ENCODE measurements around the gene RBM34. TPM values are rescaled to one million over a fixed set of nuclear protein-coding genes. Genes with fewer than 3 reads are reported as not detected.
A peak's percentile ranks its signal among the peaks of the same experiment; 100 is the strongest.
"Not testable (repeated sequence)": the region's sequence is repeated elsewhere in the genome, so short reads cannot be mapped to it uniquely, and the experiment has no call there.

RBM34 gene
- total RNA-seq, 1 donor from 2014 or later, result 26.1 TPM

- no peak for DNase-seq (ENCODE audit: low spot score)
- no peak for ATAC-seq
These were observed 47.7 kb downstream of the RBM34 start for GRCh38 chr1:235113183-235113917.

DNA sequence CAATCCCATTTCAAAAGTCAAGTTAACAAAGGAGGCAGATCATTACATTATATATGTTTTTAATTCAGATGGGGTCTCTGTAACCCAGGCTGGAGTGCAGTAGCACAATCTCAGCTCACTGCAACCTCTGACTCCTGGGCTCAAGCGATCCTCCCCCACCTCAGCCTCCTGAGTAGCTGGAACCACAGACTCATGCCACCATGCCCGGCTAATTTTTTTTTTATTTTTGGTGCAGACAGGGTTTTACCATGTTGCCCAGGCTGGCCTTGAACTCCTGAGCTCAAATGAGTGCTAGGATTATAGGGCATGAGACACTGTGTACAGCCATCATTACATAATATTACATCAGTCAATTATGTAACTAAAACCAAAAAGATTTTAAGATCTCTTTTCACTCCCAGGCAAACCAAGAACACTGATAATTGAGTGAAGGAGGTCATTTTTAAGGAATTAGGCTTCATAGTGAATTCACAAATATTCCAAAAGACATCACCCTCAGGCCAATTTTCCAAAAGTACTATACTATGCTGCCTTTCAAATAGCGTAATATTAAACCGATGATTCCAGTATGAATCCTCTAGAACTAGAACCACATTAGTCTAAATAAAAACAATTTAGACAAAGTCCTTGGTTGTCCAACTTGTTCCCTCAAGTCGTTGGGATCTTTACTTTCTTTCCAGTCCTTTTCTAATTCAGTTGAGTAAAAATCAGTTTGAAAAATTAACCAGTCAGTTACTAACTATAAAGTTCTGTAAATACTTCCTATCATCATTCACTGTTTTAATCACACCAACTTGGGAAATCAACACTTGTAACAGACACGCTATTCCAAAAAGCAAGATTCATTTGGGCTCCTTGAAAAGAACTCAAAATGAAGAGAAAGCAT, 48.5 kb downstream of the RBM34 start:
- DNase-seq (ENCODE audit: low spot score), result no peak
- peak; percentile 39 for ATAC-seq

GRCh38 chr1:235111107-235111506, 49.9 kb downstream of the RBM34 start:
- no peak for DNase-seq (ENCODE audit: low spot score)
- no peak for ATAC-seq

DNA sequence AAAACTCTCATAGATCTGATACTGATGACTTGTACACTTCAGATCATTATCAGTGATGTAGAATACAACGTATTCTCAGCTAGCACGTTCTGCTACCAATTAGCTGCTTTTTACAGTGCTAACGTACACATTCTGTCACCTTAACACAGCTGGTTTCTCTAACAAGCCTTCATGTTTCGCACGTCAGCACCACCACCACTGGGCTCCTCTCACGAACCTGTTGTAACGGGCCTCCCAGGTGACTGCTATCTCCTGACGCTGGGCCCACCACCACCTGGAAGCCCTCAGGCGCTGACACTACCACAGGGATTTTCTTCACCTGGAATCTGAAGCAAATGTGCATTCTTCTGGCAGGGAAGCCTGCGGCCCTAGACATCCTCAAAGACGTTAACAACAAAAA, 52.2 kb downstream of the RBM34 start:
- no peak for ATAC-seq

GRCh38 chr1:235108185-235108593, 52.9 kb downstream of the RBM34 start:
- DNase-seq (ENCODE audit: low spot score) (no peak), ATAC-seq (no peak)

More for the DNA sequence above, 52.2 kb downstream of the RBM34 start:
- no peak for DNase-seq (ENCODE audit: low spot score)

DNA sequence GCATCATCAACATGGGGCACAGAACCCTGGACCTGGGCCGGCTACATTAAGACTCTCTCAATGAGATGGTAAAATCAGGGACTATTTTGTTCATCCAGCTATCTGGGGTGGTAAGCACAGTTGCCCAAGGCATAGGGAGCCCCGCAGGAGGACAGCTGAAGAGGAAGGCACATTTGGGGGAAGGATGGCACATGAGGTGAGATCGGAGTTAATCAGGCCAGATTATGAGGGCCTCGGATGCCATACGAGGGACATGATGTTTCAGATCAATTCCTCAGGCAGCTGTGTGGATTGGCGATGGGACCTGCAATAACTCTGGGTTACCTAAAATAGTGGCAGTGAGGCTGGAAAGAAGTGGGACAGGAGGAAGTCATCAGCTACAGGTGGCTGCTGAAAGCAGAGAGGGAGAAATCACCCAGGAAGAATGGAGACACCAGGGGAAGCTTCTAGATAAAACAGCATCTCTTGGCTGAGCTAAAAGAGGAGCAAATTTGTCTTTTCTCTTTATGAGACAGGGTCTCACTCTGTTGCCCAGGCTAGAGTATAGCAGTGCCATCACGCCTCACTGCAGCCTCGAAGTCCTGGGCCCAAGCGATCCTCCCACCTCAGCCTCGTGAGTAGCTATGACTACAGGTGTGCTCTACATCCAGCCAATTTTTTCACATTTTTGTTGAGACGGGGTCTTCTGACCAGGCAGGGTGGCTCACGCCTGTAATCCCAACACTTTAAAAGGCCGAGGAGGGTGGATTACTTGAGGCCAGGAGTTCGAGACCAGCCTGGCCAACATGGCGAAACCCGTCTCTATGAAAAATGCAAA, 53.5 kb downstream of the RBM34 start:
- DNase-seq (ENCODE audit: low spot score) (no peak), ATAC-seq (no peak)

GRCh38 chr1:235106457-235106856, 54.6 kb downstream of the RBM34 start:
- DNase-seq (ENCODE audit: low spot score) (no peak), ATAC-seq (no peak)

DNA sequence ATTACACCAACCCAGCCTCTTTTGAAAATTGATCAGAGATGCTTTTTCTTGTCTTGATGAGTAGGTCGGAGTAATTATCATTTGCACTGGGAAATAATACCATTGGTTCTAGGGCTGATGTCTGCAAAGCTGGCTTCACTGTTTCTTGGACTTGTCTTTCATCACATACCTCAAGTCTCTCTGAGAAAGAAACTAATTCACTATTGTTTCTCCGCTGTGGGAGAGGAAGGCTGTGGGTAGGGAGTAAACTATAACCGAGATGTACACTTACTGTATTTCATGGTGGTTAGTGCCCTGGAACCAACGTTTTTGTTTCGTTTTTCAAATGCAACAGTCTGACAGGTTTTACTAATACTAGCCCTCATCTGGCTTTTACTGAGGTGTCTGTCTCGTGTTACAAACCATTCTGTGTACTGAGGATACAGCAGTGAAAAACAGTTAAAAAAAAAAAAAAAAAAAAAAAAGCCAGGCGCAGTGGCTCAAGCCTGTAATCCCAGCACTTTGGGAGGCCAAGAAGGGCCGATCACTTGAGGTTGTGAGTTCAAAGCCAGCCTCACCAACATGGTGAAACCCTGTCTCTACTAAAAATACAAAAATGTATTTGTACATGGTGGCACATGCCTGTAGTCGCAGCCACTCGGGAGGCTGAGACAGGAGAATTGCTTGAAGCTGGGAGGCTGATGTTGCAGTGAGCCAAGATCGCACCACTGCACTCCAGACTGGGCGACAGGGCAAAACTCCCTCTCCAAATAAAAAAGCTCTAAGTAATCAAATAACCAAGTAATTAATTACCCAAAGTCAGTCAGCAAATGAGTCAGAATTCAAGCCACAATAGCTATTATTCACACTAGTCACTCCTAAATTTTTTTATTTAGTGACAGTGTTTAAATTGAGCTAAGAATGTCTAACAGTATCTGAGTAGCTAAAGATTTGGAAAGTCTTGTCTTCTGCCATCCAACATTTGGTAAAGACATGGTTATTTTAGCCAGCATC, 55.7 kb downstream of the RBM34 start:
- DNase-seq (ENCODE audit: low spot score) (peak; percentile 27), ATAC-seq (no peak)

- DNase-seq (ENCODE audit: low spot score) (peak; percentile 15), ATAC-seq (no peak)
These were observed 58.0 kb downstream of the RBM34 start for GRCh38 chr1:235102993-235103411.

DNA sequence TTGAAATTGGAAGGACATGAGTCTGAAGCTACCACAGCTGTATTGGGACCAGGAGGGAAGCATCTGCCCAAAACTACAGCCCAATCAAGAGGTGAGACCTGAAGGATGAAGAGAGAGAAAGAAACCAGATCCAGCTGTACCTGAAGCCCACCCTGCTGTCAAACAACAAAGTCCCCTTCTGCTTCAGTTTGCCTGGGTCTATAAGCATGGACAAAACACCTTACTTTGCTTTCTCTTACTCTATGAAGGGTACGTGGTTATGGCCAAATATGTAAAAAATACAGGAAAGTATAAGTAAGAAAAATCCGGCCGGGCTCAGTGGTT, 58.8 kb downstream of the RBM34 start:
- no peak for DNase-seq (ENCODE audit: low spot score)
- no peak for ATAC-seq

DNA sequence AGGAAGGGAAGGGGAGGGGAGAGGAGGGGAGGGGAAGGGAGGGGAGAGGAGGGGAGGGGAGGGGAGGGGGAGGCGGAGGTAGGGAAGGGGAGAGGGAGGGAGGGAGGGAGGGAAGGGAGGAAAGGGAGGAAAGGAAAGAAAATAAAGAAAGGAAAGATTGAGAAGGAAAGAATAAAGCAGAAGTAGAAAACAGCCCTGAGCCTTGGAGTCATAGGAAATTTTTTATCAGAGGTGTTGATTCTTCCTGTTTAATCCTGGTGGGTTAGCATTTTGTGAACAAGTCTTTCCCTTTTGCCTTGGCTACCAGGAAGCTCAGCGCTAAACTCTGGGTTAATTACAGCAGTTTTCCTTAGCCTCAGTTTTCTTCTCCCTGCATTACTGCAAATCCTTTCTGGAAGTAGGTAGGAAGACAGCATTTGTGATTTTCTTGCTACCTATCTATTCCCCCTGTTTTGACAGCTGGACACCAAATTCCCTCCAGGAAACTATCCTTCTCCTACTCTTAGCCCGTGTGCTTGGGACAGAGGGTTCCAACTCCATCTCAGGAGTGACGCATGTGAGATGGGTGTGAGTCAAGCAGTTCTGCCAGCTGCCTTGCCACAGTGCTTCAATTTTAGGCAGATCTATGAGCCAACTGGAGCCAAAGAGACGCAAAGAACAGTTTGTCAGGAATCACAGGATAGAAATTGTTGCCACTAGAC, 59.3 kb downstream of the RBM34 start:
- no peak for ATAC-seq

DNA sequence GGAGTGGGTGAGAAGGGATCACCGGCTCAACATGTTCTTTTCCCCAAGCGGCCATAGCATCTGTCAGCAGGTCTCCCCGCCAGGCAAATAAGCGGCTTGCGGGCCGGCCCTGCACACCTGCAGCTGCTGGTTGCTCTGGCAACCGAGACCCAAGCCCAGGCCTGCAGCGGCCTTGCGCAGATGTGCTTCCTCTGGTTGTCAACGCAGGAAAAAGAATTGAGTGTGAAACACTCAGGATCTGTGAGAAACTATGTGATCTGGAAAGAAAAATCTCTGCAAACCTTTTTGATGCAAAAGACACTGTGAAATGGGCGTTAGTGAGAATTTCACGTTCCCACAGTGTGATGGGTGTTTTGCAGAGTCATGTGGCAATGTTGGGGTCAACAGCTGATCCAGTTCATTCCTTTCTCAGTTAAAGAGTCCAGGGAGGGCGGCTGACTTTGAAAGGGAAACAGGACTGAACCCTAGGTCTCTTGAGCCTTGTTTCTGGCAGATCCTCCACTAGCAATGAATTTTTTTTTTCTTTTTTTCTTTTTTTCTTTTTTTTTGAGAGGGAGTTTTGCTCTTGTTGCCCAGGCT, 60.8 kb downstream of the RBM34 start:
- no peak for ATAC-seq
- peak; percentile 35 for DNase-seq (ENCODE audit: low spot score)

More for the DNA sequence above, 59.3 kb downstream of the RBM34 start:
- peak; percentile 14 for DNase-seq (ENCODE audit: low spot score)

- DNase-seq (ENCODE audit: low spot score) (no peak), ATAC-seq (no peak)
These were observed 62.1 kb downstream of the RBM34 start for GRCh38 chr1:235098991-235099390.

GRCh38 chr1:235098547-235098946, 62.5 kb downstream of the RBM34 start:
- ATAC-seq, result no peak
- DNase-seq (ENCODE audit: low spot score), result no peak

- peak; percentile 39 for DNase-seq (ENCODE audit: low spot score)
These were observed 63.5 kb downstream of the RBM34 start for GRCh38 chr1:235097501-235097900.

DNA sequence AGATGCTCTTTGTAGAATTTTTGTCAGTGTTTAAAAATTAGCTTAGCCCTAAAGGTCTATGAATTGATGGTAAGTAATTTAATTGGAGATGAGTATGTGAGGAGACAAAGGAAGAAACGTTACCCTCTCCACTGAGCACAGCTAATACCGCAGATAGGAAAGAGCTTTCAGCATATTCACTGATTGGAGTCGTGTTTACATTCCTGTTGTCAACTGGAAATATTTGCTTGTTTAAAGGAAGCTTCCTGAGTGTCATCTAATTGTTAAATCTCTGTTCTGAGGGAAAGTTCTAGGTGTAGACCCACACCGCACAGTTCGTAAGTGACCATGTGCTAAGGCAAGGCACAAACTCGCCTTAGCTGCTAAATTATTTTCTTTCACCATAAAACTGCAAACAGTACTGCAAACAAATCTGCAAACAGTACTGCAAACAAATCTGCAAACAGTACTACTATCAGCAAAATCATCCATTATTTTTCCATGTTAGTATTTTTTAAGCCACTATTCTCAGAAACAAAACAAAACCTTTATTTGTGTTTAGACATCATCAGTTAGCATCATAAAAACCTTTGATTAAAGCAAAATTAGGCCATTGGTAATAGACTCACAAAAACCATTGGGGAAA, 65.0 kb downstream of the RBM34 start:
- DNase-seq (ENCODE audit: low spot score) (no peak), ATAC-seq (no peak)

More at GRCh38 chr1:235097501-235097900, 63.5 kb downstream of the RBM34 start:
- ATAC-seq, result not testable (repeated sequence)

GRCh38 chr1:235093696-235094592, 67.1 kb downstream of the RBM34 start:
- peak; percentile 93 for ATAC-seq
- peak; percentile 72 for DNase-seq (ENCODE audit: low spot score)
